ENCODE measurements around the gene ETFA. TPM values are rescaled to one million over a fixed set of nuclear protein-coding genes. Genes with fewer than 3 reads are reported as not detected.

Gene ETFA
- total and polyA plus RNA-seq, 2 of the 8 experiments (the other 6 are each of a cell fraction or from before 2014, with no cell fraction given) = 60.9 to 90.0 TPM

- ChIA-PET POLR2A (ENCODE audit: partially characterized antibody) (no interaction called here), CTCF (ENCODE audit: partially characterized antibody) (interaction anchor here (0.8 to 1.6 kb wide), 4 partner anchors 11 to 115 kb away, joined by 3 to 6 read pairs (median 4); no protein-coding TSS in a partner anchor)
- Histone ChIP-seq H2BK120ac (replicated peaks; ENCODE audit: low read depth, low read length) (no peak overlapping the region), H2BK12ac (ENCODE audit: low read depth, low read length) (no peak overlapping the region), H2BK5ac (ENCODE audit: low read depth, low read length) (no peak overlapping the region), H4K91ac (replicated peaks; ENCODE audit: insufficient read length, low read length) (no peak overlapping the region), H3K79me2 (ENCODE audit: control insufficient read depth in 1 of 2, insufficient read depth in 2 of 2, low read length in 2 of 2) (no peaks in the 10 kb centered on the region), H3K4me1 (replicated peaks in 1 of 4; ENCODE audit: control insufficient read depth in 3 of 4, insufficient read depth in 4 of 4, low read length in 3 of 4) (no peaks in the 10 kb centered on the region), H3K56ac (replicated peaks; ENCODE audit: insufficient read length, low read depth, low read length) (no peak overlapping the region), H3K4ac (replicated peaks; ENCODE audit: insufficient read length, low read depth, low read length) (no peak overlapping the region), H3K4me3 (ENCODE audit: extremely low read depth in 1 of 4, insufficient read depth in 2 of 4, low read depth in 3 of 4, low read length in 4 of 4) (no peak overlapping the region), H4K8ac (ENCODE audit: extremely low read depth, insufficient read depth, low read length) (no peak overlapping the region), H3K18ac (ENCODE audit: extremely low read depth, low read length) (no peak overlapping the region), H3K79me1 (ENCODE audit: low read depth, low read length) (no peaks in the 10 kb centered on the region), H2AFZ (ENCODE audit: low read length) (no peak overlapping the region), H3K9me3 (ENCODE audit: insufficient read depth in 2 of 2, low read depth in 1 of 2, low read length in 1 of 2) (no peaks in the 10 kb centered on the region), H3K27ac (ENCODE audit: low read depth, low read length) (no peak overlapping the region), H3K4me2 (ENCODE audit: insufficient read depth in 1 of 2, low read depth in 2 of 2, low read length in 2 of 2) (no peak overlapping the region), H3K14ac (ENCODE audit: insufficient read length) (no peak overlapping the region), H2BK20ac (ENCODE audit: low read length) (no peak overlapping the region), H3K23ac (ENCODE audit: insufficient read length) (no peak overlapping the region), H3K36me3 (ENCODE audit: control insufficient read depth in 2 of 4, insufficient read depth in 4 of 4, low read length in 3 of 4) (peaks cover 0 to 4% (median 0%) of the 10 kb centered on the region in 4 experiments; a peak in 2 of 8 replicates), H3K23me2 (ENCODE audit: low read depth, low read length) (no peaks in the 10 kb centered on the region), H3K9ac (replicated peaks in 1 of 4; ENCODE audit: extremely low read depth in 1 of 4, low read depth in 3 of 4, low read length in 3 of 4) (no peak overlapping the region), H3K27me3 (replicated peaks in 1 of 4; ENCODE audit: control insufficient read depth in 3 of 4, extremely low read depth in 1 of 4, insufficient read depth in 3 of 4, low read length in 3 of 4) (no peaks in the 10 kb centered on the region), H4K5ac (ENCODE audit: insufficient read length, low read depth, low read length) (no peak overlapping the region), H2AK5ac (ENCODE audit: low read depth, low read length) (no peak overlapping the region), H4K20me1 (replicated peaks in 1 of 2; ENCODE audit: control insufficient read depth in 1 of 2, insufficient read depth in 2 of 2, low read length in 2 of 2) (no peaks in the 10 kb centered on the region), H2BK15ac (ENCODE audit: low read length) (no peak overlapping the region)
- TF ChIP-seq GTF2F1 (IDR thresholded peaks at IDR 0.05; ENCODE audit: borderline replicate concordance, low read depth, low read length) (no peak), SP1 (IDR thresholded peaks at IDR 0.05; ENCODE audit: low read depth, low read length) (no peak), USF2 (IDR thresholded peaks at IDR 0.05; ENCODE audit: low read length) (no peak), HDAC6 (IDR thresholded peaks at IDR 0.05; ENCODE audit: low read depth, low read length) (no peak), TCF12 (IDR thresholded peaks at IDR 0.05; ENCODE audit: low read depth, low read length) (no peak), RFX5 (IDR thresholded peaks at IDR 0.05; ENCODE audit: borderline replicate concordance, low read depth, low read length) (no peak)
- DNase-seq (ENCODE audit: low read depth in 1 of 2, low spot score in 2 of 2) = no peak
- no peak for FAIRE-seq
- WGBS, 2 experiments (ENCODE audit: extremely low coverage in 1 of 2, insufficient coverage in 1 of 2, insufficient read length in 1 of 2, insufficient replicate concordance in 2 of 2, low coverage in 1 of 2, low lambda C conversion rate in 2 of 2, missing lambda C conversion rate in 1 of 2) = 92% methylated on average over 5 of the region's 5 CpGs; no CpG with 5 or more reads in 1 of the 2 experiments
These were observed 93.4 kb downstream of the ETFA start for GRCh38 chr15:76217882-76218217.

Measured in H1 (cell line).